ENCODE measurements around the gene AASS. TPM values are rescaled to one million over a fixed set of nuclear protein-coding genes. Genes with fewer than 3 reads are reported as not detected.

The AASS gene
- total and polyA plus RNA-seq, 10 of the 15 experiments (the other 5 are each of a cell fraction or from before 2014, with no cell fraction given): 0.09 to 8.0 (median 0.39) TPM

- TF ChIP-seq CTCF (IDR thresholded peaks at IDR 0.05 in 2 of 3, conservative IDR thresholded peaks at IDR 0.05 in 1 of 3; ENCODE audit: control insufficient read depth in 2 of 3, extremely low read depth in 1 of 3, insufficient read depth in 1 of 3, low read depth in 3 of 3, low read length in 3 of 3): no peak
- TF ChIP-seq ZNF622 (IDR thresholded peaks at IDR 0.05): no peak
- TF ChIP-seq CUX1 (IDR thresholded peaks at IDR 0.05; ENCODE audit: insufficient replicate concordance, low read depth, low read length): no peak
- TF ChIP-seq POU2F2 (IDR thresholded peaks at IDR 0.05; ENCODE audit: borderline replicate concordance, low read depth, low read length): no peak
These were observed 39.1 kb upstream of the AASS start (continued) for GRCh38 chr7:122183106-122183505.

GRCh38 chr7:122182081-122182480 lies 38.0 kb upstream of the AASS start:
- ChIA-PET RAD21 (ENCODE audit: unreplicated experiment) (no interaction called here), CTCF (interaction anchor here (1.2 kb wide), 1 partner anchor 89 kb away, joined by 3 read pairs; no protein-coding TSS in a partner anchor), POLR2A (no interaction called here), SMC1A (ENCODE audit: uncharacterized antibody, unreplicated experiment) (no interaction called here)
- DNase-seq (ENCODE audit: low read depth, low spot score) (no peak), ATAC-seq (no peak), FAIRE-seq (no peak)
- WGBS (ENCODE audit: insufficient coverage, insufficient replicate concordance, low lambda C conversion rate, missing lambda C conversion rate): 0% methylated on average over 1 of the region's 1 CpG
- Histone ChIP-seq H3K27ac (ENCODE audit: control insufficient read depth, insufficient read depth) (no peak overlapping the region), H4K20me1 (ENCODE audit: control insufficient read depth, insufficient read depth) (no peaks in the 10 kb centered on the region), H3K9ac (ENCODE audit: control insufficient read depth, insufficient read depth, low read length) (no peak overlapping the region), H3K9me3 (replicated peaks; ENCODE audit: control insufficient read depth, insufficient read depth, low read length) (no peaks in the 10 kb centered on the region), H3K27me3 (replicated peaks in 1 of 2; ENCODE audit: control insufficient read depth in 2 of 2, insufficient read depth in 2 of 2, low read length in 1 of 2) (no peaks in the 10 kb centered on the region; a peak in 1 of 4 replicates), H2AFZ (ENCODE audit: control insufficient read depth, low read depth, low read length) (no peak overlapping the region), H3K36me3 (ENCODE audit: control insufficient read depth in 2 of 2, insufficient read depth in 2 of 2, low read length in 1 of 2) (no peaks in the 10 kb centered on the region), H3K79me2 (ENCODE audit: control insufficient read depth, insufficient read depth, low read length) (no peaks in the 10 kb centered on the region), H3K4me2 (ENCODE audit: control insufficient read depth, insufficient read depth) (no peak overlapping the region), H3K4me1 (ENCODE audit: control insufficient read depth, insufficient read depth, low read length) (no peaks in the 10 kb centered on the region), H3K4me3 (no peak overlapping the region)
- BruUV-seq (replicated peaks): no TSS peak
- in situ Hi-C loops (cut with MboI): no loop called here
- intact Hi-C loops (cut with micrococcal nuclease; ENCODE audit: unreplicated experiment): no loop called here
- no peak for TF ChIP-seq CREB1 (IDR thresholded peaks at IDR 0.05; ENCODE audit: low read depth)
- TF ChIP-seq POLR2AphosphoS2 (IDR thresholded peaks at IDR 0.05; ENCODE audit: low read depth, low read length): no peak
- TF ChIP-seq GABPA (IDR thresholded peaks at IDR 0.05; ENCODE audit: low read depth): no peak
- no peak for TF ChIP-seq ELK1 (IDR thresholded peaks at IDR 0.05; ENCODE audit: low read depth, low read length)
- no peak for TF ChIP-seq ZBTB4 (CRISPR knock-in tag; IDR thresholded peaks at IDR 0.05)
- TF ChIP-seq CHD1 (IDR thresholded peaks at IDR 0.05; ENCODE audit: low read depth, low read length): no peak
- no peak for TF ChIP-seq NBN (IDR thresholded peaks at IDR 0.05)
- no peak for TF ChIP-seq STAT3 (IDR thresholded peaks at IDR 0.05; ENCODE audit: low read depth, low read length)

All from GM12878 (cell line).